ENCODE measurements around the gene OR1K1. TPM values are rescaled to one million over a fixed set of nuclear protein-coding genes. Genes with fewer than 3 reads are reported as not detected.

Gene OR1K1
- total RNA-seq (not detected), polyA plus RNA-seq (not detected)

- no peak for DNase-seq (ENCODE audit: extremely low spot score)
- Histone ChIP-seq H3K36me3 (ENCODE audit: insufficient read depth) (no peaks in the 10 kb centered on the region), H3K4me1 (ENCODE audit: insufficient read depth) (no peaks in the 10 kb centered on the region), H3K4me3 (ENCODE audit: low read depth, low read length) (no peak within 1 kb of the TSS), H3K27ac (ENCODE audit: low read depth) (no peak within 1 kb of the TSS)
- 93% methylated on average over 30 of the region's 30 CpGs for WGBS
These were observed at the start of gene OR1K1 for GRCh38 chr9:122800066-122801060. OR1K1 (plus strand) TSS chr9:122800123; CDS start chr9:122800123, 0 bp downstream.

- no peak for DNase-seq (ENCODE audit: extremely low spot score)
- WGBS, result 34% methylated on average over 2 of the region's 2 CpGs
- no peaks in the 10 kb centered on the region for H3K4me1 ChIP-seq (ENCODE audit: insufficient read depth)
- peaks cover under 1% of the 10 kb centered on the region for H3K36me3 ChIP-seq (ENCODE audit: insufficient read depth)
- no peak overlapping the region for H3K27ac ChIP-seq (ENCODE audit: low read depth)
- no peak overlapping the region for H3K4me3 ChIP-seq (ENCODE audit: low read depth, low read length)
These were observed 45.1 kb upstream of the OR1K1 start for GRCh38 chr9:122754825-122755224.

GRCh38 chr9:122767817-122768216, 32.1 kb upstream of the OR1K1 start:
- 68% methylated on average over 4 of the region's 4 CpGs for WGBS
- Histone ChIP-seq H3K27ac (ENCODE audit: low read depth) (no peak overlapping the region), H3K36me3 (ENCODE audit: insufficient read depth) (no peaks in the 10 kb centered on the region), H3K4me3 (ENCODE audit: low read depth, low read length) (no peak overlapping the region), H3K4me1 (ENCODE audit: insufficient read depth) (no peaks in the 10 kb centered on the region)
- no peak for DNase-seq (ENCODE audit: extremely low spot score)

GRCh38 chr9:122777052-122777451, 22.9 kb upstream of the OR1K1 start:
- no peaks in the 10 kb centered on the region for H3K4me1 ChIP-seq (ENCODE audit: insufficient read depth)

GRCh38 chr9:122777935-122778627, 21.8 kb upstream of the OR1K1 start:
- no peak overlapping the region for H3K4me3 ChIP-seq (ENCODE audit: low read depth, low read length)
- H3K36me3 ChIP-seq (ENCODE audit: insufficient read depth), result no peaks in the 10 kb centered on the region
- no peak overlapping the region for H3K27ac ChIP-seq (ENCODE audit: low read depth)
- WGBS, result 69% methylated on average over 3 of the region's 3 CpGs
- DNase-seq (ENCODE audit: extremely low spot score), result no peak
- H3K4me1 ChIP-seq (ENCODE audit: insufficient read depth), result no peaks in the 10 kb centered on the region

More at GRCh38 chr9:122777052-122777451, 22.9 kb upstream of the OR1K1 start:
- DNase-seq (ENCODE audit: extremely low spot score), result no peak
- no peak overlapping the region for H3K4me3 ChIP-seq (ENCODE audit: low read depth, low read length)
- H3K36me3 ChIP-seq (ENCODE audit: insufficient read depth), result no peaks in the 10 kb centered on the region
- 85% methylated on average over 8 of the region's 8 CpGs for WGBS
- H3K27ac ChIP-seq (ENCODE audit: low read depth), result no peak overlapping the region

- Histone ChIP-seq H3K4me1 (ENCODE audit: insufficient read depth) (no peaks in the 10 kb centered on the region), H3K27ac (ENCODE audit: low read depth) (no peak overlapping the region), H3K4me3 (ENCODE audit: low read depth, low read length) (no peak overlapping the region), H3K36me3 (ENCODE audit: insufficient read depth) (no peaks in the 10 kb centered on the region)
- 81% methylated on average over 3 of the region's 3 CpGs for WGBS
- no peak for DNase-seq (ENCODE audit: extremely low spot score)
These were observed 20.7 kb upstream of the OR1K1 start for GRCh38 chr9:122779181-122779580.

- H3K27ac ChIP-seq (ENCODE audit: low read depth), result no peak overlapping the region
- DNase-seq (ENCODE audit: extremely low spot score), result no peak
- 66% methylated on average over 4 of the region's 4 CpGs for WGBS
- H3K36me3 ChIP-seq (ENCODE audit: insufficient read depth), result no peaks in the 10 kb centered on the region
- H3K4me1 ChIP-seq (ENCODE audit: insufficient read depth), result no peaks in the 10 kb centered on the region
- no peak overlapping the region for H3K4me3 ChIP-seq (ENCODE audit: low read depth, low read length)
These were observed 19.9 kb upstream of the OR1K1 start for GRCh38 chr9:122780026-122780425.

- Histone ChIP-seq H3K4me1 (ENCODE audit: insufficient read depth) (no peaks in the 10 kb centered on the region), H3K4me3 (ENCODE audit: low read depth, low read length) (no peak overlapping the region), H3K36me3 (ENCODE audit: insufficient read depth) (no peaks in the 10 kb centered on the region), H3K27ac (ENCODE audit: low read depth) (no peak overlapping the region)
- WGBS, result 62% methylated on average over 3 of the region's 3 CpGs
- no peak for DNase-seq (ENCODE audit: extremely low spot score)
These were observed 18.3 kb upstream of the OR1K1 start for GRCh38 chr9:122781671-122782070.

GRCh38 chr9:122785269-122785668, 14.7 kb upstream of the OR1K1 start:
- Histone ChIP-seq H3K4me1 (ENCODE audit: insufficient read depth) (no peaks in the 10 kb centered on the region), H3K4me3 (ENCODE audit: low read depth, low read length) (no peak overlapping the region), H3K27ac (ENCODE audit: low read depth) (no peak overlapping the region), H3K36me3 (ENCODE audit: insufficient read depth) (no peaks in the 10 kb centered on the region)
- DNase-seq (ENCODE audit: extremely low spot score), result no peak

GRCh38 chr9:122786338-122786737, 13.6 kb upstream of the OR1K1 start:
- no peak for DNase-seq (ENCODE audit: extremely low spot score)
- WGBS, result 89% methylated on average over 4 of the region's 4 CpGs
- Histone ChIP-seq H3K4me1 (ENCODE audit: insufficient read depth) (no peaks in the 10 kb centered on the region), H3K27ac (ENCODE audit: low read depth) (no peak overlapping the region), H3K4me3 (ENCODE audit: low read depth, low read length) (no peak overlapping the region), H3K36me3 (ENCODE audit: insufficient read depth) (no peaks in the 10 kb centered on the region)

GRCh38 chr9:122788831-122789230, 11.1 kb upstream of the OR1K1 start, which contains the start of gene OR5C1:
OR5C1 (plus strand) TSS chr9:122788933; CDS start chr9:122788933, 0 bp downstream.
- DNase-seq (ENCODE audit: extremely low spot score), result no peak
- H3K27ac ChIP-seq (ENCODE audit: low read depth), result no peak within 1 kb of the TSS
- H3K4me1 ChIP-seq (ENCODE audit: insufficient read depth), result no peaks in the 10 kb centered on the region
- H3K4me3 ChIP-seq (ENCODE audit: low read depth, low read length), result no peak within 1 kb of the TSS
- WGBS, result 94% methylated on average over 12 of the region's 12 CpGs
- H3K36me3 ChIP-seq (ENCODE audit: insufficient read depth), result no peaks in the 10 kb centered on the region

- no peaks in the 10 kb centered on the region for H3K4me1 ChIP-seq (ENCODE audit: insufficient read depth)
- 93% methylated on average over 28 of the region's 28 CpGs for WGBS
- H3K36me3 ChIP-seq (ENCODE audit: insufficient read depth), result no peaks in the 10 kb centered on the region
- no peak overlapping the region for H3K4me3 ChIP-seq (ENCODE audit: low read depth, low read length)
- DNase-seq (ENCODE audit: extremely low spot score), result no peak
- no peak overlapping the region for H3K27ac ChIP-seq (ENCODE audit: low read depth)
These were observed 10.5 kb upstream of the OR1K1 start for GRCh38 chr9:122789256-122790046.
